BLaER1 treated with 17β-estradiol and CSF1 and Interleukin-3, amounts not matched to agents 10 nM and 100 nM (cell line): Measurements from ENCODE around the gene SNX2.

ENCODE experiments used
- H3K27ac ChIP-seq, 11 experiments: shearing (Covaris generic); formaldehyde crosslinking; 2 replicates each; pipeline ENCODE4 v1.8.1; 2022
- H3K27me3 ChIP-seq, 11 experiments: shearing (Covaris generic); formaldehyde crosslinking; 2 replicates each; pipeline ENCODE4 v1.8.1; 2022
- H3K36me3 ChIP-seq, 11 experiments: shearing (Covaris generic); formaldehyde crosslinking; 2 replicates each; pipeline ENCODE4 v1.8.1; 2022
- H3K4me1 ChIP-seq, 10 experiments: shearing (Covaris generic); formaldehyde crosslinking; 2 replicates each; pipeline ENCODE4 v1.8.1; 2022
- H3K4me2 ChIP-seq, 11 experiments: shearing (Covaris generic); formaldehyde crosslinking; 2 replicates each; pipeline ENCODE4 v1.8.1; 2022
- H3K4me3 ChIP-seq, 10 experiments: shearing (Covaris generic); formaldehyde crosslinking; 2 replicates each; pipeline ENCODE4 v1.8.1; 2022
- H3K9ac ChIP-seq, 11 experiments: shearing (Covaris generic); formaldehyde crosslinking; 2 replicates each; pipeline ENCODE4 v1.8.1; 2022
- H3K9me3 ChIP-seq, 11 experiments: shearing (Covaris generic); formaldehyde crosslinking; replicated peaks in 1 of 11; 2 replicates each; pipeline ENCODE4 v1.8.1; 2022
- H4K20me1 ChIP-seq, 11 experiments: shearing (Covaris generic); formaldehyde crosslinking; 2 replicates each; pipeline ENCODE4 v1.8.1; 2022
- Cebpa-rat ChIP-seq, 11 experiments: shearing (Covaris generic); IDR thresholded peaks; 2 replicates each; pipeline ENCODE4 v1.8.1; 2022

Gene SNX2

DNA sequence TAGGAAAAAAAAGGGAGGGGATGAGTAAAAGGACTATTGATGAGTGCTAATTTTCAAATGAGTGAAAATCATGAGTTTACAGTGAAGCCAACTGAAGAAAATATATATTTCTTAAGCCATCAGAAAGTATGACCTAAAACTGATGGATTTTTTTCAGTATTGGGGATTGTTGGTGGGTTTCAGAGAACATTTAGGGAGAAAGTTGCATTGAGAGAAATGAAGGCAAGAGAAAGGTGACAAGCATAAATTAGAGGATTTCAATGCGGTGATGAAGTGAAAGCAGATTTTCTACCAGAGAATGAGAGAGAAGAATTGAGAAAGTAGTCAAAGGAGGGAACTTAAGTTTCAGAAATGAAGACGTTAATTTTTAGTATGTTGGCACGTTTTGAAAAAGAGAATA, 62.1 kb downstream of the SNX2 start:
- Histone ChIP-seq H3K4me3 (no peak overlapping the region), H3K9me3 (peaks cover 0 to 6% (median 0%) of the 10 kb centered on the region in 11 experiments; a peak in 4 of 22 replicates), H3K4me1 (peaks cover 0 to 50% (median 10%) of the 10 kb centered on the region in 10 experiments; a peak in 13 of 20 replicates), H3K27me3 (no peaks in the 10 kb centered on the region), H3K4me2 (no peak overlapping the region), H3K36me3 (peaks cover 0 to 31% (median 3%) of the 10 kb centered on the region in 11 experiments; a peak in 10 of 22 replicates), H3K9ac (no peak overlapping the region), H4K20me1 (peaks cover 0 to 32% (median 0%) of the 10 kb centered on the region in 11 experiments; a peak in 4 of 22 replicates), H3K27ac (no peak overlapping the region)
- no peak for TF ChIP-seq Cebpa-rat (IDR thresholded peaks at IDR 0.05)

DNA sequence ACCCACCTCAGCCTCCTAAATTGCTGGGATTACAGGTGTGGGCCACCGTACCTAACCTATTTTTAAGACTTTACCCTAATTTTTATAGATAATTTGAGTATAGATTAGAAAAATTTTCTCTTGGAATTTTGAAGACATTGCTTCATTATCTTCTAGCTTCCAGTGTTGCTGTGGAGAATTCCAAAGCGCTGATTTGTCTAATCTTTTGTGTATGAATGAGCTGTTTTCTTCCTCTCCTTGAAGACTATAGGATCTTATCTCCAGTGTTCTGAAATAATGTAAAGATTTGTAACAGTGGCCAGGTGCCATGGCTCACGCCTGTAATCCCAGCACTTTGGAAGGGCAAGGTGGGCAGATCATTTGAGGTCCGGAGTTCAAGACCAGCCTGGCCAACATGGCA, 64.9 kb downstream of the SNX2 start:
- Histone ChIP-seq H3K9ac (no peak overlapping the region), H3K9me3 (peaks cover 0 to 6% (median 0%) of the 10 kb centered on the region in 11 experiments; a peak in 4 of 22 replicates), H3K27ac (no peak overlapping the region), H3K27me3 (peaks cover 0 to 17% (median 13%) of the 10 kb centered on the region in 11 experiments; a peak in 11 of 22 replicates), H3K4me1 (peaks cover 13 to 76% (median 23%) of the 10 kb centered on the region in 10 experiments; a peak in 19 of 20 replicates), H3K4me3 (no peak overlapping the region), H4K20me1 (peaks cover 0 to 10% (median 0%) of the 10 kb centered on the region in 11 experiments; a peak in 4 of 22 replicates), H3K36me3 (peaks cover 0 to 18% (median 0%) of the 10 kb centered on the region in 11 experiments; a peak in 3 of 22 replicates), H3K4me2 (peak overlapping the region in 7 of 11 experiments; percentile 1 to 63 (median 35); a peak in 10 of 22 replicates)
- no peak for TF ChIP-seq Cebpa-rat (IDR thresholded peaks at IDR 0.05)

DNA sequence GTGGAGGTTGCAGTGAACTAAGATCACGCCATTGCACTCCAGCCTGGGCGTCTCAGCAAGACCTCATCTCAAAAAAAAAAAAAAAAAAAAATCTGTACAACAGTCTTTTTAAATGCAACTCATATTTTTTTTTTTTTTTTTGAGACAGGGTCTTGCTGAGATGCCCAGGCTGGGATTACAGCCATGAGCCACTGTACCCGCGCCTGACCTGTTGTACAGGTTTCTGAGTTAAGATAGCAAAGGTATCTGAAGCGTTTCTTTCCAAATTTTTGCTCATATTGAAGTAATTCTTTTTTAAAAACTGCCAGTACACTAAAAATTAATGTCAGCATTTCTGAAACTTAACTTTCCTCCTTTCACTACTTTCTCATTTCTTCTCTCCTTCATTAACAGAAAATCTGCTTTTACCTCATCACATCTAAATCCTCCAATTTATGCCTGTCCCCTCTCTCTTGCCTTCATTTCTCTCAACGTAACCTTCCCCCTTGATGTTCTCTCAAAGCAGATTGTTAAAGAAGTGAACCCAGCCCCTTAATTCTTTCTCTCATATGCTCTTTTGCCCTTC, 67.2 kb downstream of the SNX2 start:
- Histone ChIP-seq H3K9me3 (peaks cover 0 to 6% (median 0%) of the 10 kb centered on the region in 11 experiments; a peak in 4 of 22 replicates), H3K4me1 (peaks cover 15 to 80% (median 25%) of the 10 kb centered on the region in 10 experiments; a peak in 19 of 20 replicates), H3K27ac (no peak overlapping the region), H3K9ac (no peak overlapping the region), H3K36me3 (peaks cover 0 to 7% (median 0%) of the 10 kb centered on the region in 11 experiments; a peak in 2 of 22 replicates), H3K4me3 (no peak overlapping the region), H3K27me3 (peaks cover 0 to 37% (median 31%) of the 10 kb centered on the region in 11 experiments; a peak in 12 of 22 replicates), H3K4me2 (peak overlapping the region in 2 of 11 experiments; percentile 15 to 41; a peak in 3 of 22 replicates), H4K20me1 (no peaks in the 10 kb centered on the region; a peak in 3 of 22 replicates)
- TF ChIP-seq Cebpa-rat (IDR thresholded peaks at IDR 0.05): no peak

DNA sequence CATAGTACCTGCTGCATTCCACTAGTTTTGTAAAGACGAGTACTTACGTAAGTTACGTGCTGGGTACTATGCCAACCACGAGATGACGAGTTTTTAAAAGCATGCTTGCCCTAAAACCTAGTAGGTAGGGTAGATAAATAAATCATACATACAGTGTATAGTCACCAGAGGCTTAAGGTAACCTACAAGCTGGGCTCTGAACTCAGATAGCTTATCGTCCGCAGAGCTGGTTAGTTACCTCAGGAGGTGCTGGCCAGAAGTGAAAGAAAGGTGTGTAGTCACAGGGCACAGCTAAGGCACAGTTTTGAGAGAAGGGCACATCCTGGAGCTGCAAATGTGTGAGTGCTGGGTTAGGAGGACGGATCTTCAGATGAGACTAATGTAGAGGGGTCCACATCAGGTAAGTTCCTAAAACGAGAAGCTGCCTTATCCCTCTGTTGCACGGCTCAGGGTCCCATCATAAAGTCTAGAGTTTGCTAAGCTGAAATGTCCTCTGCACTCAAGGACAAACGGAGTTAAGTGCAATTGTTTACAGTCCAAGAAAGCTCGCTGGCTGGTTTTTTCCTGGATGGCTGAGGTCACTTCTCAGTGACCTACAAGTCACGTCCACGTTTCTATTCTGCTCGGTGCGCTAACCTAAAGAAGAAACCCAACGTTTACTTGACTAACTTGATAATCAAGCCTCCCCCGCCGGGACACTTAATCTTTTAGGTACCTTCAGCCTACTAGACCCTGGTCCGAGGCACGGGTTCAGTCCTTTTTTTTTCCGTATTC, 69.4 kb downstream of the SNX2 start:
- Histone ChIP-seq H3K4me1 (peaks cover 15 to 80% (median 25%) of the 10 kb centered on the region in 10 experiments; a peak in 19 of 20 replicates), H3K36me3 (peaks cover 0 to 7% (median 0%) of the 10 kb centered on the region in 11 experiments; a peak in 2 of 22 replicates), H4K20me1 (no peaks in the 10 kb centered on the region; a peak in 3 of 22 replicates), H3K9ac (peak overlapping the region; percentile 76 to 92 (median 84)), H3K27me3 (peaks cover 0 to 37% (median 31%) of the 10 kb centered on the region in 11 experiments; a peak in 12 of 22 replicates), H3K9me3 (peaks cover 0 to 6% (median 0%) of the 10 kb centered on the region in 11 experiments; a peak in 4 of 22 replicates), H3K4me3 (peak overlapping the region; percentile 75 to 88 (median 83)), H3K4me2 (peak overlapping the region; percentile 84 to 95 (median 90)), H3K27ac (peak overlapping the region in 10 of 11 experiments; percentile 73 to 91 (median 77); a peak in 17 of 22 replicates)
- no peak for TF ChIP-seq Cebpa-rat (IDR thresholded peaks at IDR 0.05)

DNA sequence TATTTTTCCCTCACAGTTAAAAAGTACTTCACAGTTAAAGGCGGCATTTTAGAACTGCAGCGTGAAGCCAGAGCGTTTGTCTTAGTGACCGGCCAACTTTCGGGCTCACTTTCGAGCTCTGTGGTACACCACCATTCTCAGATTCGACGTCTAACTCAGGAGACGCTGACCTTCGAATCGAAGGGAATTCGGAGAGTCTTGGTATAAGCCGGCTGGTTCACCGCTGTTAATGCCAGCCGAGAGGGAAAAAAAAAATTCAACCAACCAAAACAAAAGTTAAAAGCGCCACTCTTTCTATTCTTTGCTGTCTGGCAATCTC, 70.0 kb downstream of the SNX2 start:
- peak overlapping the region; percentile 73 to 91 (median 77) for H3K27ac ChIP-seq
- no peak for TF ChIP-seq Cebpa-rat (IDR thresholded peaks at IDR 0.05)
- peaks cover 0 to 37% (median 31%) of the 10 kb centered on the region in 11 experiments; a peak in 12 of 22 replicates for H3K27me3 ChIP-seq
- no peaks in the 10 kb centered on the region; a peak in 3 of 22 replicates for H4K20me1 ChIP-seq
- peak overlapping the region; percentile 75 to 88 (median 83) for H3K4me3 ChIP-seq
- peaks cover 17 to 80% (median 27%) of the 10 kb centered on the region in 10 experiments; a peak in 19 of 20 replicates for H3K4me1 ChIP-seq
- H3K9me3 ChIP-seq: peaks cover 0 to 3% (median 0%) of the 10 kb centered on the region in 11 experiments; a peak in 4 of 22 replicates
- H3K36me3 ChIP-seq: peaks cover 0 to 7% (median 0%) of the 10 kb centered on the region in 11 experiments; a peak in 2 of 22 replicates
- peak overlapping the region; percentile 84 to 95 (median 90) for H3K4me2 ChIP-seq
- peak overlapping the region; percentile 76 to 92 (median 84) for H3K9ac ChIP-seq

DNA sequence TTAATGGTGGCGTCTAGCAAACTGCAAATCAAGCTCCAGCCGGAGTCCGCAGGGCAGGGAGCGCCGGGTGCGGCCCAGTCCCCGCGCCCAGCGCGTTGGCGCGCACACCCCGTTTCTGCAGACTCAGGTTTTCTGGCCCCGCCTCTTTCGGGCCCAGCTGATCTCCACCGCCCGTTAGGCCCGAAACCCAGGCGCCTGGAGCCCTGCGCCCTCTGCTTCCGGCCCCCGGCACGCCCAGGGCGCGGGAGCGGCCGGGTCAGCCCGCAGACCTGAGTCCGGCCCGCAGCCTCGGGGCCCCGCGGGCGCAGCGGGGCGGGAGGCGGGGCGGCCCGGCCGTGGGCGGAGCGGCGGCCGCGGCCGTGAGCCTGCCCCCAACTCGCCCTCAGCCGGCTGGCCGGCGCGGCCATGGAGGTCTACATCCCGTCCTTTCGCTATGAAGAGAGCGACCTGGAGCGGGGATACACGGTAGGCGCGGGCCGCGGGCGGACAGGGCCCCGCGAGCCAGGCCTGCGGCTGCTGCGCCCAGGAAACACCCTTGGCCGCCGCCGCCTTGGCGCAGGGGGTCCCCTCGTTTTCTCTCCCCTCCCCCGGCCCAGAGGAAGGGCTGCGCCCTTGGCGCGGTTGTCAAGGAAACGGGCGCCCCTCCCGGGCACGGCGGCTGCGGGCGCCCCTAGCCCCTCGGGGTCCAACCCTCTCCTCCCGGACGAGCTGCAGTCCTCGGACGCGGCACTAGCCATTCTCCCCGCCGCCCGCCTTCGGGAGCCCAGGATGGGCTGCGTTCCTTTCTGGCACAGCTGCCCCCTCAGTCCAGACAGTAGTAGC, 70.6 kb downstream of the SNX2 start, which contains the start of gene SNX24:
SNX24 (plus strand) TSS at position 385 of the 822 bp plus-strand sequence; CDS start at position 406, 21 bp downstream.
- H3K36me3 ChIP-seq: peaks cover 0 to 8% (median 0%) of the 10 kb centered on the region in 11 experiments; a peak in 2 of 22 replicates
- H4K20me1 ChIP-seq: no peaks in the 10 kb centered on the region; a peak in 3 of 22 replicates
- H3K4me1 ChIP-seq: peaks cover 19 to 80% (median 27%) of the 10 kb centered on the region in 10 experiments; a peak in 19 of 20 replicates
- H3K27ac ChIP-seq: peak within 1 kb of the TSS; percentile 73 to 91 (median 77)
- H3K4me2 ChIP-seq: peak within 1 kb of the TSS; percentile 84 to 95 (median 90)
- H3K9ac ChIP-seq: peak within 1 kb of the TSS; percentile 76 to 92 (median 84)
- H3K4me3 ChIP-seq: peak within 1 kb of the TSS; percentile 75 to 88 (median 83)
- peaks cover 0 to 37% (median 31%) of the 10 kb centered on the region in 11 experiments; a peak in 12 of 22 replicates for H3K27me3 ChIP-seq
- peaks cover 0 to 5% (median 0%) of the 10 kb centered on the region in 11 experiments; a peak in 5 of 22 replicates for H3K9me3 ChIP-seq
- TF ChIP-seq Cebpa-rat (IDR thresholded peaks at IDR 0.05): no peak

DNA sequence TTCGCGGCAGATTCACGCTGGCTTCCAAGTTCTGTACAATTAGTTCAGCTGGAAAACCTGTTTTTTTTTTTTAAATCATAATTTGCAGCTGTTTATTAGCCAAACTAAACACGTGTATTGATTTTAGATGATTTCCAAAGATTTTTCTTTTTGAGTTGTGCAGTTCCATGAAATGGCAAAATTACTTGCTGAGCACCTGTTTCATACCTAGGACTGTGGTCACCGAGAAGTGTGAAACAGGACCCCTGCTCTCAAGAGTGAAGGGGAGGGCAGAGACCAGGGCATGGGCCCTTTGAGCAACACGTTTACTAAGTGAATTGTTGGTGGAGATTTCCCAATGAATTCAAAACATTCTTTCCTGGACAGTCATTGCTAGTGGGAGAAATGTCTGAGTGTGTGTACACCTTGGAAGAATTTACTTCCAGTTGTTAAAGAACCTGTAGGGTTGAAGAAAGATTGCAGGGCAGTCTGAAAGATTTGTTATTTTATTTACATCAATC, 71.2 kb downstream of the SNX2 start:
- no peak for TF ChIP-seq Cebpa-rat (IDR thresholded peaks at IDR 0.05)
- H3K4me2 ChIP-seq: peak overlapping the region; percentile 84 to 95 (median 90)
- H4K20me1 ChIP-seq: no peaks in the 10 kb centered on the region; a peak in 1 of 22 replicates
- H3K27ac ChIP-seq: peak overlapping the region; percentile 73 to 91 (median 77); a peak in 17 of 22 replicates
- H3K9me3 ChIP-seq: peaks cover 0 to 11% (median 0%) of the 10 kb centered on the region in 11 experiments; a peak in 6 of 22 replicates
- peaks cover 19 to 80% (median 28%) of the 10 kb centered on the region in 10 experiments; a peak in 19 of 20 replicates for H3K4me1 ChIP-seq
- H3K36me3 ChIP-seq: peaks cover 0 to 15% (median 0%) of the 10 kb centered on the region in 11 experiments; a peak in 3 of 22 replicates
- peak overlapping the region; percentile 75 to 88 (median 83) for H3K4me3 ChIP-seq
- H3K27me3 ChIP-seq: peaks cover 0 to 37% (median 31%) of the 10 kb centered on the region in 11 experiments; a peak in 12 of 22 replicates
- H3K9ac ChIP-seq: peak overlapping the region; percentile 76 to 92 (median 84)
